Measurements from ENCODE around the gene BCL2L1. TPM values are rescaled to one million over a fixed set of nuclear protein-coding genes. Genes with fewer than 3 reads are reported as not detected.

The BCL2L1 gene
- total RNA-seq, 4 donors from 2014 or later, result 89.0 to 112 (median 94.9) TPM

DNA sequence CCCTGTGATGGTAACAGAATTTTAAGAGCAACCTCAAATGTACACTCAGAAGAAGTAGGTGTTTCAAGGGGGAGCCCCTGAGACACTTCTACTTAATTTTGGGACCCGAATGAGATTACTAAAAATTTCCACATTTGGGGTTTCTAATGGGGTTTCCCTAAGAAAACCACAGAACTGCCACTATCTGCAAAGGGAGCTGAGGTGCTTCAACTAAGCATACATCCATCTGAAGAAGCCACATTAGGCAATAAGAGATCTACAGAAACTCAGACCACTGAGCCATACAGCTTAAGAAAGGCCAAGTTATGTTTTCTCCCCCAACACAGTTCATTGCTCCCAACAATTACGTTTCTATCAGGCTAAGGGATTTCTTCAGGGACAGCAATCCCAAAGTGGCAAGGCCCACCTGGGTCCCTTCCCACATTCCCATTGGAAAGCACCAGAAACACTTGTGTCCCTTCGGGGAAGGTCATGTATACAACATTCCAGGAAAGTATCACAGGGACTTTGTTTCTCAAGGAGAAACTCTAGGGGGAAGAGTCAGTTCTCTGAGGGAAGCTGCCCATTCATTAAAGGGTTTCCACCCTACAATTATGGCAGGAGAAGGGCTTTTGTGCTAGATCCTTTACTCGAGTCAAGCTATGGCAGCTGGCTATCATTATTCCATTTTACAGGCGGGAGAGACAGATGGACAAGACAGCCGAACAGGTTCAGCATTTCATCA is 5.0 kb downstream of the BCL2L1 start:
- TF ChIP-seq, protein P1, sequence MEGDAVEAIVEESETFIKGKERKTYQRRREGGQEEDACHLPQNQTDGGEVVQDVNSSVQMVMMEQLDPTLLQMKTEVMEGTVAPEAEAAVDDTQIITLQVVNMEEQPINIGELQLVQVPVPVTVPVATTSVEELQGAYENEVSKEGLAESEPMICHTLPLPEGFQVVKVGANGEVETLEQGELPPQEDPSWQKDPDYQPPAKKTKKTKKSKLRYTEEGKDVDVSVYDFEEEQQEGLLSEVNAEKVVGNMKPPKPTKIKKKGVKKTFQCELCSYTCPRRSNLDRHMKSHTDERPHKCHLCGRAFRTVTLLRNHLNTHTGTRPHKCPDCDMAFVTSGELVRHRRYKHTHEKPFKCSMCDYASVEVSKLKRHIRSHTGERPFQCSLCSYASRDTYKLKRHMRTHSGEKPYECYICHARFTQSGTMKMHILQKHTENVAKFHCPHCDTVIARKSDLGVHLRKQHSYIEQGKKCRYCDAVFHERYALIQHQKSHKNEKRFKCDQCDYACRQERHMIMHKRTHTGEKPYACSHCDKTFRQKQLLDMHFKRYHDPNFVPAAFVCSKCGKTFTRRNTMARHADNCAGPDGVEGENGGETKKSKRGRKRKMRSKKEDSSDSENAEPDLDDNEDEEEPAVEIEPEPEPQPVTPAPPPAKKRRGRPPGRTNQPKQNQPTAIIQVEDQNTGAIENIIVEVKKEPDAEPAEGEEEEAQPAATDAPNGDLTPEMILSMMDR (IDR thresholded peaks at IDR 0.05; ENCODE audit: low read depth), result no peak

DNA sequence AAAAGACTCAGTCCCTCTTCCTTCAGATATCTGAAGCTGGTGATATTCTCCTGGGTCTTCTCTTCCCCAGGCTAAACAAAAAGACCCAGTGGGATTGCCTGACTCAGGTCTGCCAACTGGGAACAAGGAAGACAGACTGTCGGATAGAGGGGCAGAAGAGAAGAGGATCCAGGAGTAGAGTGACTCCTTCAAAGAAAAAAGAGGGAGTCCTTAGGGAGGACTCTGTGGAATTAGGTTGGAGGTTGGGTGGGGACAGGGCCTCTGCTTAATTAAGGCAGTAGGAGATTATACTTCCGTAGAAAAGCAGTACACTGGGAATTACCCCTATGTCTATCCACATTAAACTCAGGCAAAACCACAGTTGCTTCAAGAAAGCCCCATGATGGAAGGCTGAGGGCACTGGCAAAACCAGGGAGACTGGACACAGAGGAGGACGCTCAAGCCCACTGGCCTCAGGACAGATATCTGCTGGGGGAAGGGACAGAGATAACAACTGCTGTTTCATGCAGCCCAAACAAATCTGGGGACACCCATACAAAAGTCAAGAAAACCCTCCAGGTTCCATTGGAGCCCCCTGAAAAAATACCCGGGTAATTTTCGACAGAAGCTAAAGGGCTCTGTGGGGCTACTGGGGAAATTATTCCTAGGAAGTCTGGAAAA is 5.7 kb downstream of the BCL2L1 start:
- TF ChIP-seq, protein P1 (IDR thresholded peaks at IDR 0.05; ENCODE audit: low read depth), result no peak

DNA sequence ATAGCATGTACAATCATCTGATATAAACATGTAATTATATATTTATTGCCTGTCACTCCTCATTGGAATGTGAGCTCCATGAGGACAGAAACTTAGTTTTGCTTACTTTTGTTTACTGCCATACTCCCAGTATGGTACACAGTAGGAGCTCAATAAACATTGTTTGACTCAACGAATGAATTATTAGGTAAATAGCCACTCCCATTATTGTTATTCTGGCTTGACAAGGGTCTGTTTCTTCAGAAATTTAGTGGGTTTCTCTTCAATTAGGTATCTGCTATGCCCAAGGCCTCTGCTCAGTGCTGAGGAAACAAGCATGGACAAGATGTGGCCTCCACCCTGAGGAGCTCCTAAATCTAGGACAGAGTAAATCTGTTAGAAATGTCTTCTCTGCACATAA is 6.3 kb downstream of the BCL2L1 start:
- TF ChIP-seq, protein P1 (IDR thresholded peaks at IDR 0.05; ENCODE audit: low read depth), result no peak

DNA sequence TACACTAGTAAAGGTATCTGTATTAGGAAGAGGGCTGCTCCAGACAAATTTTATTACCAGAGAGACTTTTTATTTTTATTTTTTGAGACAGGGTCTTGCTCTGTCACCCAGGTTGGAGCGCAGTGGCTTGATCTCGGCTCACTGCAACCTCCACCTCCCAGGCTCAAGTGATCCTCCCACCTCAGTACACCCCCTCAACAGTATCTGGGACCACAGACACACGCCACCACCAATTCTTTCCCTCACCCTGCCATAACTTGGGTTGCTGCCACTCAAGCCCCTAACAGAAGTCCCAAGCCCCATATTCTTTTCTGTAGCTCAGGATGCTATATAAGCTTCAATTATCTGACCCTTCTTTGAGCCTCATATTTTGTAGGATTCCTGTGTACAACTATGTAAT is 6.9 kb downstream of the BCL2L1 start:
- TF ChIP-seq, protein P1 (IDR thresholded peaks at IDR 0.05; ENCODE audit: low read depth), result no peak

DNA sequence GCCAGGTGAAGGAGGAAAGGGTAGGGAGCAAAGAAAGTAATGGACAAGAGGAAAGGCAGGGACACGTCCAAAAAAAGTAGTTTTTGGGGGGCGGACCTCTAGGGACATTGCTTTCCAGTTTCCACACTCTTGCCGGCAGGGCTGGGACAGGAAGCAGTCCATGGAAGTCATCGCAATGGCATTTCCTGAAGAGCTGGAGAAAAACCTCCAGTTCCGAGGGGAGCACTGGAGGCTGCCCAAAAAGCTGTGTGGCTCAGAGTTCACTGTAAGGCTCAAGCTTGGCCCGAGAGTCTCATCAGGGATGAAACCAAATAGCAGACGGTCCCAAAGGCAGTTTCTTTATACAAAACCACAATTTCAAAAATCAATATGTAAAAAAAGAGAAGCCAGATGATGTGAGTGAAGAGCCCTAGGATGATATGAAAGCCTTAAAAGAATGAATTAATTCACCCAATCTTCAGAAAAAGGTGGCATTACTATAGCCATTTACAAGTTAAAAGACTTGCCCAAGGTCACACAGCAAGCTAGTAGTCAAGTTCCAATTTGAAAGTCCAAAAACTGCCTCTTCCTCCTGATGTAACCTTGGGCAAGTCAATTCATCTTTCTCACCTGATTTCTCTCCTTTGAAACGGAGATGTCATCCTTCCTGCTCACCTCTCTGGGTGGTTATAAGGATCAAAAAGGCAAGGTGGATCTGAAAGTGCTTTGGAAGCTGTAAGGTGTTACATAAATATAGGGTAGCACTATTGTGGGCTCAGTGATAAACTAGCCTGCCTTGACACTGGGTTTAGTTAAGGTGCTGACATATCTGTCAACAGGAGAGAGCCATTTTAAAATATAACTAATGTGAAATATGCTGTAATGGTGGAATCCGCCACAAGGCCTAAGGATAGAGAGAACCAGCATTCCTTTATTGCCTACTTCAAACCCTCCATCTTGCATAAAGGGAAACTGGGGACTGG is 9.1 kb downstream of the BCL2L1 start:
- TF ChIP-seq, protein P1 (IDR thresholded peaks at IDR 0.05; ENCODE audit: low read depth), result no peak

DNA sequence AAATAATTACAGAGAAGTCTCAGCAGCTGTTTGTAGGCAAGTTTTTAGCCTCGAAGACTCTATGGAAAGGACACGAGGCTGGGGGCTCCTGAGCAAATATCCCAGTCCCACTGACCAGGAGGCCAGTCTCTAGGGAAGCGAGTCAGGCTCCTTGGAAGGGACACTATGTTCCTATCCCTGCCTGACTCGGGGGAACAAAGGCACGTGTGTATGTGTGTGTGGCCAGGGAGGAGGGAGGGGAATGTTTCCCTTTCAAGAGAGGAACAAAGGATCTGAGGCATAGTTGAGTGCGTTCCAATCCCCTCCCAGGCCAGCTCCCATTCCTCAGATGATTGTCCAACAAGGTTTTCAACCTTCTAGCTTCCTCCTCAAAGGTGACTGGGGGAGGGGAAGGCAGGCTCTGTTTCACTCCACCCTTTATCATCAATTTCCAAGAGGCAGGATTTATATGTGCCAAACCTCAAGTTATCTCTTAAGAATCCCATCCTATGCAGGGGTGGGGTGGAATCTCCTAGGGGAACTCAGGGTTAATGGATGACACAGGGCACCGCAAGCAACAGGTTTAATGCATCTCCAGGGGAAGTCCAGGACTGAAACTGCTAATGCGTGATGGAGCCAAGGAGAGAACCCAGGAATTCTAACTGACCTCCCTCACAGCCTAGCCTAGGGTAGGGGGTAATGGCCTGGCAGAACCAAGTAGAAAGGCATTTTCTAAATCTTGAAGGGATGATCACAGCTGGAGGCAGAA is 9.9 kb downstream of the BCL2L1 start:
- TF ChIP-seq, protein P1 (IDR thresholded peaks at IDR 0.05; ENCODE audit: low read depth), result no peak

Data from subcutaneous adipose tissue (tissue), 4 donors.